ENCODE data around the gene NPAS3. TPM values are rescaled to one million over a fixed set of nuclear protein-coding genes. Genes with fewer than 3 reads are reported as not detected.

NPAS3 gene
- total RNA-seq, 4 donors from 2014 or later: 0.51 to 15.2 (median 6.6) TPM

GRCh38 chr14:33686856-33687255, 748.2 kb downstream of the NPAS3 start:
- Histone ChIP-seq H3K9me3 (no peaks in the 10 kb centered on the region), H3K27ac (no peak overlapping the region), H3K36me3 (no peaks in the 10 kb centered on the region), H3K4me3 (no peak overlapping the region), H3K27me3 (no peaks in the 10 kb centered on the region), H3K4me1 (no peaks in the 10 kb centered on the region)
- TF ChIP-seq POLR2A (IDR thresholded peaks at IDR 0.05) (no peak), CTCF (IDR thresholded peaks at IDR 0.05) (no peak)
- intact Hi-C loops (cut with DNase I; ENCODE audit: low total_unique reads): no loop called here
- DNase-seq: no peak

GRCh38 chr14:33689680-33690079, 751.0 kb downstream of the NPAS3 start:
- Histone ChIP-seq H3K4me1 (no peaks in the 10 kb centered on the region), H3K9me3 (no peaks in the 10 kb centered on the region), H3K36me3 (no peaks in the 10 kb centered on the region), H3K27me3 (no peaks in the 10 kb centered on the region), H3K27ac (no peak overlapping the region), H3K4me3 (no peak overlapping the region)
- no peak for DNase-seq
- intact Hi-C loops (cut with DNase I; ENCODE audit: low total_unique reads): no loop called here
- TF ChIP-seq CTCF (IDR thresholded peaks at IDR 0.05) (no peak), POLR2A (IDR thresholded peaks at IDR 0.05) (no peak)

GRCh38 chr14:33691907-33692306, 753.2 kb downstream of the NPAS3 start:
- Histone ChIP-seq H3K27me3 (no peaks in the 10 kb centered on the region), H3K4me1 (no peaks in the 10 kb centered on the region), H3K36me3 (no peaks in the 10 kb centered on the region), H3K4me3 (no peak overlapping the region), H3K27ac (no peak overlapping the region), H3K9me3 (no peaks in the 10 kb centered on the region)
- TF ChIP-seq POLR2A (IDR thresholded peaks at IDR 0.05) (no peak), CTCF (IDR thresholded peaks at IDR 0.05) (no peak)
- intact Hi-C loops (cut with DNase I; ENCODE audit: low total_unique reads): no loop called here
- no peak for DNase-seq

GRCh38 chr14:33692762-33693161, 754.1 kb downstream of the NPAS3 start:
- Histone ChIP-seq H3K36me3 (no peaks in the 10 kb centered on the region), H3K27ac (no peak overlapping the region), H3K4me1 (no peaks in the 10 kb centered on the region), H3K4me3 (no peak overlapping the region), H3K9me3 (no peaks in the 10 kb centered on the region), H3K27me3 (no peaks in the 10 kb centered on the region)
- no peak for DNase-seq
- no peak for TF ChIP-seq POLR2A (IDR thresholded peaks at IDR 0.05)
- TF ChIP-seq CTCF (IDR thresholded peaks at IDR 0.05): no peak
- intact Hi-C loops (cut with DNase I; ENCODE audit: low total_unique reads): no loop called here

GRCh38 chr14:33693237-33693636, 754.6 kb downstream of the NPAS3 start:
- no peak for DNase-seq
- Histone ChIP-seq H3K27ac (no peak overlapping the region), H3K4me1 (no peaks in the 10 kb centered on the region), H3K36me3 (no peaks in the 10 kb centered on the region), H3K9me3 (no peaks in the 10 kb centered on the region), H3K27me3 (no peaks in the 10 kb centered on the region), H3K4me3 (no peak overlapping the region)
- TF ChIP-seq CTCF (IDR thresholded peaks at IDR 0.05) (no peak), POLR2A (IDR thresholded peaks at IDR 0.05) (no peak)
- intact Hi-C loops (cut with DNase I; ENCODE audit: low total_unique reads): no loop called here

All from uterus (tissue), 4 donors.